Stimulated activated CD4-positive, alpha-beta T cell treated with anti-CD3 and anti-CD28 coated beads, Interleukin-4, amount 100 ng/mL, for 24 hours (primary cell): ENCODE results near the gene VASP.
"Not testable (repeated sequence)": the region's sequence is repeated elsewhere in the genome, so short reads cannot be mapped to it uniquely, and the experiment has no call there.

Source experiments
- DNase-seq: peaks from one replicate; pipeline ENCODE4 v3.0.0-alpha.2; 2020

VASP gene

DNA sequence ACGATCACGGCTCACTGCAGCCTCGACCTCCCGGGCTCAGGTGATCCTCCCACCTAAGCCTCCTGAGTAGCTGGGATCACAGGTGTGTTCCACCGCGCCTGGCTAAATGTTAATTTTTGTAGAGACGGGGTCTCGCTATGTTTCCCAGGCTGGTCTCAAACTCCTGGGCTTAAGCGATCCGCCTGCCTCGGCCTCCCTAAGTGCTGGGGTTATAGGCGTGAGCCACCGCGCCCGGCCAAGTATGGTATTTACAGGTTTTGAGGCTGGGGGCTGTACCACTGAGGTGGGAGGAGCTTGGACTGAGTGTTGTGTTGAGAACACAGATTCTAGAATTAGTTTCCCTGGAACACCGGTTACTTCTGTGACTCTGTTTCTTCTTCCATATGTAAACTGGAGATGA is 9.5 kb upstream of the VASP start:
- no peak for DNase-seq

DNA sequence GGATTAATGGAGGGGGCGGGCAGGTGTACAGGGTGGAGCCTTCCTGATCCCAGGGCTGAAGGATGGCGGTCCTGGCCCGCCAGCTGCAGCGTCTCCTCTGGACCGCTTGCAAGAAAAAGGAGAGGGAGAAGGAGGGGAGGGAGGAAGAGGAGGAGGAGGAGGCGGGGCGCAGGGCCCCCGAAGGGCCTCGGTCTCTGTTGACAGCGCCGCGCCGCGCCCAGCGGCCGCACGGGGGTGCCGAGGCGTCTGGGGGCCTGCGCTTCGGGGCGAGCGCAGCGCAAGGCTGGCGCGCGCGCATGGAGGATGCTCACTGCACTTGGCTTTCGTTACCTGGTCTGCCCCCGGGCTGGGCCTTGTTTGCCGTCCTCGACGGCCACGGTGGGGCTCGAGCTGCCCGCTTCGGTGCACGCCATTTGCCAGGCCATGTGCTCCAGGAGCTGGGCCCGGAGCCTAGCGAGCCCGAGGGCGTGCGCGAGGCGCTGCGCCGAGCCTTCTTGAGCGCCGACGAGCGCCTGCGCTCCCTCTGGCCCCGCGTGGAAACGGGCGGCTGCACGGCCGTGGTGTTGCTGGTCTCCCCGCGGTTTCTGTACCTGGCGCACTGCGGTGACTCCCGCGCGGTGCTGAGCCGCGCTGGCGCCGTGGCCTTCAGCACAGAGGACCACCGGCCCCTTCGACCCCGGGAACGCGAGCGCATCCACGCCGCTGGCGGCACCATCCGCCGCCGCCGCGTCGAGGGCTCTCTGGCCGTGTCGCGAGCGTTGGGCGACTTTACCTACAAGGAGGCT is 8.7 kb upstream of the VASP start, which contains the start of gene PPM1N:
TSS of gene PPM1N (plus strand) at position 33 of the 785 bp plus-strand sequence. CDS start at position 63, 30 bp downstream.
- DNase-seq, result peak; percentile 55

DNA sequence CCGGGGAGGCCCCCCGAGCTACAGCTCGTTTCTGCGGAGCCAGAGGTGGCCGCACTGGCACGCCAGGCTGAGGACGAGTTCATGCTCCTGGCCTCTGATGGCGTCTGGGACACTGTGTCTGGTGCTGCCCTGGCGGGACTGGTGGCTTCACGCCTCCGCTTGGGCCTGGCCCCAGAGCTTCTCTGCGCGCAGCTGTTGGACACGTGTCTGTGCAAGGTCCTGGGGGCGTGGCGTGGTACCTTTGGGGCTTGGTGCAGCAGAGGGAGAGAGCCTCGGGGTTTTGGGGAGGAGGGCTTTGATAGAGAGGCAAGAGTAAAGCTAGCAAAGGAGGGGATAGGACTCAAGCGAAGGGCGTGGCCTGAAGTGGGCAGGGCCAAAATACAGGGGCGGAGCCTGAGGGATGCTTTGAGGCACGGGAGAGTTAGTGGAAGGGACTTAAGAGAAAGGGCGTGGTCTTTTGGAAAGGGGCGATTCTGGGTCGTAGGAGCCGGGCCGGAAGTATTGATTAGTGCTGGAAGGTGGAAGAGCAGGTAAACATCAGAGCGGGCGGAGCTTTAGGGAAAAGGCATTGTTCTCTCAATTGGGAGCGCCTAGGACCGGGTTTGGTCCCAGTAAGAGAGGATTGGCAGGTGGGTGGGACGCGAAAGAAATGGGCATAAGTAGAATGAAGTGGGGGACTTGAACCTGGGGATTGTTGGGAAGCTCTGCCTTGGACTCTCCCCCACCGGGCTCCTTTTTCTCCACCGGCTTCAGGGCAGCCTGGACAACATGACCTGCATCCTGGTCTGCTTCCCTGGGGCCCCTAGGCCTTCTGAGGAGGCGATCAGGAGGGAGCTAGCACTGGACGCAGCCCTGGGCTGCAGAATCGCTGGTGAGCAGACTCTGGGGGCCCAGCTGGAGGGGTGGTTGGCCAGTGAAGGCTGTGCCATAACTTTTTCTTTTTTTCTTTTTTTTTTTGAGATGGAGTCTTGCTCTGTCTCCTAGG is 7.8 kb upstream of the VASP start:
- DNase-seq, result peak; percentile 61

DNA sequence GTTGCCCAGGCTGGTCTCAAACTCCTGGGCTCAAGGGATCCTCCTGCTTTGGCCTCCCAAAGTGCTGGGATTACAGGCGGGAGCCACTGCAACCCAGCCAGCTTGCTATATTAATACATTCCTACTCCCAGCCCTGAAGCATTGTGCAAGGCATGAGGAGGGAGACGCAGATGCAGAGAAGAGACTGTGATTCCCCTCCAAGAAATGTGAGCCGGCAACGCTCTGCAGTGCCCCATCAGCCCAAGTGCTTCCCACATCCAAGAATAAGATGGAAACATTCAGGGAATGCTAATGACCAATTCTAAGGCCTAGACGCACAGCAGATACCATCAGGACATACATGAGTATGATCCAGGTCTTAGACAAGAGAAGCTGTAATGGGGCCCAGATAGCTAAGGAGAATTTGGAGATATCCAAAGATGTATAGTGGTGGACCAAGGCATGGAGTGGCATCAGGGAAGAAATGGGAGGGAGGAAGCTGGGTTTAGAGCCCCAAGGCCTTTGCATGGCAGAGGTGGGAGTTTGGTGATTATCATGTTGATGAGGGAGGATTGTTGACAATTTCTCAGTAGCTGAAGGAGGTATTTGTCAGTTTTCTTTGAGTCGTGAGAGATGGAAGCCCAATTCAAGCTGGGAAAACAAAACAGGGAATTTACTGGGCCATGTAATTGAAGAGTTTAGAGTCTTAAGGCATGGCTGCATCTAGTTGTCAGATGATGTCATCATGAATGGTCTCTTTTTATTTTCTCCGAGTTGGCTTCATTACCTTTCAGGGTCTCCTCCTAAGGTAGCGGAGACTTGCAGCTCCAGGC is 6.2 kb upstream of the VASP start:
- DNase-seq, result no peak

DNA sequence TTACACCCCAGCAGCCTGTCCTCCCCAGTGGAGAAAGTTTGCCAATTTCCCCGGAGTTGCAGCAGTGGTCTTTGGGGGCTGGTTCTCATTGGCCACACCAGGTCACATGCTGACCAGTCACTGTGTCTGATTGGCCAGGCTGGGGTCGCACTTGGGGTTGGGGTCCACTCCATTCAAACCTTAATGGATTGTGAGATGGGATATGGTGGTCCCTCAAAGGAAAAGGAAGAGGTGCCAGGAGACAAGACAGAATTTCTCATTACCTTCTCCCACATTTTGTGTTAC is 5.6 kb upstream of the VASP start:
- DNase-seq, result no peak

DNA sequence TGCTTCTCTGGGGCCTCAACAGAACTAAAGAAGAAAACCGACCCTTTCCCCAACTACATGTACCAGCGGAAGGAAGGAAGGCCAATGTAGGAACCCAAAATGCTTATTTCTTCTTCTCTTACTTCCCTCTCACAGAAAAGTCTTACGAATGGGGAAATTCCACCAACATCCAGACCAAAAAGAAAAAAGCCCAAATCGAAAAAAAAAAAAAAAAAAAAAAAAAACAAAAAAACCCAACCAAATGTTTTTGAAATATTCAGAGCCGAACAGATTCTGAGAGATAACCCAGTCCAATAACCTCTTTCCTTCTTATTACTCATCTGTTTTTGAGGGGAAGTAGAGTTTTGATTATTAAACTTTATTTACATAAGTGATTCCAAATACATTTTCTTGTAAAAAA is 5.2 kb upstream of the VASP start:
- DNase-seq, result no peak

DNA sequence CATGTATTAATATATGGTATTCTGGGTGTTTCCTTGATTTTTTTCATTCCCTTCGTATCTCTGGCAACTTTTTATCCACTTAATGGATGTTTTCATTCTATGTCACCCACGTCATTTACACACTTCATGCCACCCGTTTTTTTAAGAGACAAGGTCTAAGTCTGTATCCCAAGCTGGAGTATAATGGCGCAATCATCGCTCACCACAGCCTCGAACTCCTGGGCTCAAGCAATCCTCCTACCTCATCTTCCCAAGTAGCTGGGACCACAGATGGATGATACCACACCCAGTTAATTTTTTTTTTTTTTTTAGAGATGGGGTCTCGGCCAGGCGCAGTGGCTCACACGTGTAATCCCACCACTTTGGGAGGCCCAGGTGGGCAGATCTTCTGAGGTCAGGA is 3.4 kb upstream of the VASP start:
- DNase-seq, result no peak

DNA sequence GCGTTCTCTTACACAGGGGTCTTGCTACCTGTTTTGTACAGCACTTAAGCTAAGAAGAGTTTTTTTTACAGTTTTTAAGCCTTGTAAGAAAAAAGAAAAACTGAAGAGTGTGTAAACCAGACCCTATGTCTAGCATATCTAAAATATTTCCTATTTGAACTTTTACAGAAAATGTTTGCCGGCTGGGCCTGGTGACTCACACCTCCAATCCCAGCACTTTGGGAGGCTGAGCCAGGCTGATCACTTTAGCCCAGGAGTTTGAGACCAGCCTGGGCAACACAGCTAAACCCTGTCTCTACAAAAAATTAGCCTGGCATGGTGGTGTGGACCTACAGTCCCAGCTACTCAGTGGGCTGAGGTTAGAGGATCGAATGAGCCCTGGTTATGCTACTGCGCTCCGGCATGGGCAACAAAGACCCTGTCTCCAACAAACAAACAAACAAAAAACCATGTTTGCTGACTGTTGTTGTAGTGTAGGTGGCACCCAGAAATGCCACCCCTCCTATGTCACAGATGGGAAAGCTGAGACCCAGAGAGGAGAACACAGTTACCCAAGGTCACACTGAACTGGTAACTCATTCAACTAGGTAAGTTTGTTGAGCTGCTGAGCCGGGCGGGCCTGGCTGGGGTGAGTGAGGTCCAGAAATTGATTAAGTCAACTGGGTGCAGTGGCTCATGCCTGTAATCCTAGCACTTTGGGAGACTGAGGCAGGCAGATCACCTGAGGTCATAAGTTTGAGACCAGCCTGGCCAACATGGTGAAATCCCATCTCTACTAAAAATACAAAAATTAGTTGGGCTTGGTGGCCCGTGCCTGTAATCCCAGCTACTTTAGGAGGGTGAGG is 1.9 kb upstream of the VASP start:
- DNase-seq, result no peak

DNA sequence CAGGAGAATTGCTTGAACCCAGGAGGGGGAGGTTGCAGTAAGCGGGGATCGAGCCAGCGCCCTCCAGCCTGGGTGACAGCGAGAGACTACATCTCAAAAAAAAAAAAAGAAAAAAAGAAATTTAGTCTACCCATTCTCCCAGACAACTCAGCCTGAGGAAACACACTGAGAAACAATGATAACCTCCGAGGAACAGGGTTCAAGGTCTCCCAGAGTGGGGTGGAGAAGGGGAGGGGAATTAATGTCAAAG is 1.4 kb upstream of the VASP start:
- DNase-seq, result no peak

DNA sequence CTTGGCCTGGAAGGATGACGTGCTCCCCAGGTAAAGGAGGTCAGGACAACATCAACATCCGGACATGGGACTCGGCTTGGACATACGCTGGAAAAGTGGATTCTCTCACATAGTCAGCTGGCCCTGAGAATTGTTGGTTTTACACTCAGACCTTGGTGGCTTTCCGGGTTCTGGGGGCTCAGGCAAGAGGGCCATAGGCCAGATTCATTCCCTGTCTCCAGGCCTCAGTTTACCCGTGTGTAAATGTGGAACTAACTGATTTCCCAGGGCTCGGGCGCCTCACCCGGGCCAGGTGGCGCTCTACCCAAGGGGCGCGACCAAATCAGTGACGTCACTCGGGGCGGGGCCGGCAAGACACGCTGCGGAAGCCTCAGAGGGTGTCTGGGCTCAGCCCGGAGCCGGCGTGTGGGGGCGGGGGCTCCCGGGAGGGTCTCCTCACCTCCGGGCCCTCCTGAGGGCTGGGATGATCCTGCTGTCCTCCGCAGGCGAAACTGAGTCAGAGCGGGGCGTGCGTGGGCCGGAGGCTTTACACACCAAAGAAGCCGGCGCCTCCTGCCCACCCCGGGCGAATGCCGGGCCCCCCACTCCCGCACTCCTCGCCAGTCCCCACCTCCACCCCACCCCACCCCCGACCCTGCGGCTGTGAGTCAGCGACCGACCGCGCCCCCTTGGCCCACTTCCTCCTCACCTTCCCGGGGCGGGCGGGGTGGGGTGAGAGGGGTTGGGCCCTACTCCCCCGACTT is 862 bp upstream of the VASP start:
- peak; percentile 99 for DNase-seq

DNA sequence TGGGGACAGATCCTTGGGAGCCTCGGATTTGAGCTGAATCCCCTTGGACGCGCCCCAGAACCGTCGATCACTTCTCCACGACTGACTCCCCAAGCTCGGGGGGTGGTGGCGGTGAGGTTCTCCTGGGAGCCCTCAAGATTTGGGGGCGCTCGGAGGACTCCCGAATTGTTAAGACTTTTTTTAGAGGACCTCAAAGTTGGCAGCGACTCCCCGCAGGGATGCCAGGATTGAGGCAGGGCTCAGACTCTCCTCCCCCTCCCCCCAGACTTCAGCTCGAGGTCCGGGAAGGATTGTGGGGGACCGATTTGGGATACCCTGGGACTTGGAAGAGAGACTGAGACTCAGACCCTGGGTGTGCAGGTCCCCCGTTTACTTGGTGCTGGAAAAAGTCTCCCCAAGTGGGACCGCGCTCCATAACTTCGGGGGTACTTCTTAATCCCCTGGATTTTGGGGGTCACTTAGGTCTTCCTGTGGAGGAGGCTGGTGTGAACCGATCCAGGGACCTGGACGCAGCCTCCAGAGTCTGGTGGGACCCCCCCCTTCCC is 665 bp downstream of the VASP start:
- no peak for DNase-seq

DNA sequence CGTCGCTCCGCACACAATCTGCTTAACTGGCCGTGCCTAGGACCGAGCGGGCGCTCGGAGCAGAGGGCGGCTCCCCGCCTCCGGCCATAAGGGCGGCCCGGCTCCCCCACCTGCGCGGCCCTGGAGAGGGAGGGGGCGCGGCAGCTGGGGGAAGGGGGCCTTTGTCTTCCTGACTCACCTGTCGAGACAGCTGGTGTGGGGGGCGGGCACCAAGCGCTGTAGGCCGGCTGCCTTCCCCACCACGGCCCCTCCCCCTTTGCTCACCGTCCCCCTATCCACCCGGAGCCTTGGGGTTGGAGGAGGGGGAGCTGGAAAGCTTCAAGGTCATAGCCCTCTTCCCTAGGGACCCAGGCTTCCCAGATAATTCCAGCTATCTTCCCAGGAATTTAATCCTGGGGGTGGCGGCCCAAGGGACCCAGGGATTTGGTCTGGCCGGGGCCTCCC is 1.2 kb downstream of the VASP start:
- DNase-seq, result peak; percentile 45

DNA sequence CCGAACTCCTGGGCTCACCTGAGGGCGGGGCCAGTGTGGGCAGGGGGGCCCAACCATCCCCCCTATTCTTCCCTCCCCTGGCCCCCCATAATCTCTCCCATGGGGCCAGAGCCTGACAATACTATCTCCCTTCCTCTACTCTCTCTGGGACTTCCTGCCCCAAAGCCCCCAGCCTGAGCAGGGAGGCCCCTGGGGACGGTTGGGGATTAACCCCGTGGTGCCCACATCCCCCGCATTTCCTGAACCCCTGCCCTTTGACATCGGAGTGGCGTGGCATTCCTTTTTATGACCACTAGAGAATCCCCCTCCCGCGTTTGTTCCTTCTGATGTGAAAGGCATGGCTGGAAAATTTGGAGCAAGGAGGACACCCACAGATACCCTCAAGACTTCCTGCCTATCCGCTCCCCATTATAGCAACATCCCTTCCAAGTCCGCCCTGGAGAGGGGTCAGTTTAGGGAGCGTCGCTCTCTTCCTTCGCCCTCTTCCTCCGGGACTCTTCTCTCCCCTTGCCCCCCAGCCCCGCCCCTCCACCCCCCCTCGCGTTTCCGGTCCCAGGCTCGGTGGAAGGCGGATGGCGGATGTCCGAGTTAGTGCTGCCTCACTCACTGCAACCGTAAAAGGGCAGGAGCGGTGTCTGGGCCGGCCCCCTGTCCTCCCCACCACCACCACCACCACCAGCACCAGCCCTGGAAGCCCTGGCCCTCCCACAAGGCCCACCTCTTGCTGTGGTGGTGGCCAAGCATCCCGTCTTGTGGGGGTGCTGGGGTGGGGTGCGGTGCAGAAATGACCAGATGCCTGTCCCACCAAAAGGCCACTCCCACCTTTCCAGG is 1.8 kb downstream of the VASP start:
- DNase-seq, result peak; percentile 33

DNA sequence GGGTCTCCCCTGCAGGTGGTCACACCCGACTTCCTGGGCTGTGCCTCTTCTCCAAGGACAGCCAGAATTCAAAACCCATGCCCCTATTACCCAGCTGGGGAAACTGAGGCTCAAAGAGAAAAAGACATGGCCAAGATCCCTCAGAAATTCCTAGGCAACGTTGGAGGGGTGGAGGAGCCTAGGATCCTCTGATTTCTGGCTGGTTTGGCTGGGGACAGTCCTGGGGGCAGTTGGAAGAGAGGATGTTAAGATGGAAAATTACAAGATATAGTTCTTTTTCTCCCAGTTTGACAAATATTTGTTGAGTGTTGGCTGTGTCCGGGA is 2.4 kb downstream of the VASP start:
- no peak for DNase-seq

DNA sequence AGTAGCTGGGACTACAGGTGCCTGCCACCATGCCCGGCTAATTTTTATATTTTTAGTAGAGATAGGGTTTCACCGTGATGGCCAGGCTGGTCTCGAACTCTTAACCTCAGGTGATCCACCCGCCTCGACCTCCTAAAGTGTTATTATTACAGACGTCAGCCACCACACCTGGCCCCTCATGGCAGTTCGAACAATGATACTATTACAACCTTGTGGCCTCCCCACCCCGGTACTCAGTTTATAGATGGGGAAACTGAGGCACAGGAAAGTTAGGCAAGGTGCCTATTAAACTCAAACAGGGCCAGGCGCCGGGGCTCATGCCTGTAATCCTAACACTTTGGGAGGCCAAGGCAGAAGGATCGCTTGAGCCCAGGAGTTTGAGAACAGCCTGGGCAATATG is 3.1 kb downstream of the VASP start:
- DNase-seq, result not testable (repeated sequence)

DNA sequence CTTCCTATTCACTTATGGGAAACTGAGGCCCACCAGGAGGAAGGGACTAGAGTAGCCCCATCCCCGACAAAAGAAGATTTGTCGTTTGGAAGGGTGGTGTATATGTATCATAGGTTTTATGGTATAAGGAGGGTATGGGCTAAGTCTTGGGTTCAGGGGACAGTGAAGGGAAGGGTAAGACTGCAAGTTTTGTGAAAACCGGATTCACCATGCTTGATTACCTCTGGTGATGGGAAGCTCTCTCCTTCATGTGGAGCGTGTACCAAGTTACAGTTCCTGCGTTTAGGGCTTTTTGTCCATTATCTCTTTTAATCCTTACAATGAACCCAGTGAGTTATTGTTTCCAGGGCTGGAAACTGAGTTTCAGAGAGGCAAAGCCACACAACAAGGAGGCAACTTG is 3.8 kb downstream of the VASP start:
- no peak for DNase-seq

DNA sequence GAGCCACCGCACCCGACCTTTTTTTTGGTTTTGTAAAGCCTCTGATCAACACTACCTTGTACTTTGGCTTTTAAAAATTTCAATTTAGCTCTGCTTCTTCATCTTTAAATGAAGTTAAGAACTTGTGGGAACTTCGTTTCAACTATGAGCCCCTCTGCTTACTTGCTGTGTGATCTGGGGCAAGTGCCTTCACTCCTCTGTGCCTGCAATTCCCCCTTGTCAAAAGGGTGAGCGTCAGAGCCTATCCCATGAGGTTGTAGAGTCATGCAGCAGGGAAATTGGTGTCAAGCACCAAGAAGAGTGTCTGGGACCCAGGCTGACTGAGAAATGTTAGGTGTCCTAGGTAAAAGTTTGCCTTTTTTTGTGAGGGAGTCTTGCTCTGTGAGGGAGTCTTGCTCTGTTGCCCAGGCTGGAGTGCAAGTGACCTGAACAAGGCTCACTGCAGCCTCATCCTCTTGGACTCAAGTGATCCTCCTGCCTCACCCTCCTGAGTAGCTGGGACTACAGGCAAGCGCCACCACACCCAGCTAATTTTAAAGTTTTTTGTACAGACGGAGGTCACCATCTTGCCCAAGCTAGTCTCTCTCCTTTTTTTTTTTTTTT is 5.7 kb downstream of the VASP start:
- DNase-seq, result no peak

DNA sequence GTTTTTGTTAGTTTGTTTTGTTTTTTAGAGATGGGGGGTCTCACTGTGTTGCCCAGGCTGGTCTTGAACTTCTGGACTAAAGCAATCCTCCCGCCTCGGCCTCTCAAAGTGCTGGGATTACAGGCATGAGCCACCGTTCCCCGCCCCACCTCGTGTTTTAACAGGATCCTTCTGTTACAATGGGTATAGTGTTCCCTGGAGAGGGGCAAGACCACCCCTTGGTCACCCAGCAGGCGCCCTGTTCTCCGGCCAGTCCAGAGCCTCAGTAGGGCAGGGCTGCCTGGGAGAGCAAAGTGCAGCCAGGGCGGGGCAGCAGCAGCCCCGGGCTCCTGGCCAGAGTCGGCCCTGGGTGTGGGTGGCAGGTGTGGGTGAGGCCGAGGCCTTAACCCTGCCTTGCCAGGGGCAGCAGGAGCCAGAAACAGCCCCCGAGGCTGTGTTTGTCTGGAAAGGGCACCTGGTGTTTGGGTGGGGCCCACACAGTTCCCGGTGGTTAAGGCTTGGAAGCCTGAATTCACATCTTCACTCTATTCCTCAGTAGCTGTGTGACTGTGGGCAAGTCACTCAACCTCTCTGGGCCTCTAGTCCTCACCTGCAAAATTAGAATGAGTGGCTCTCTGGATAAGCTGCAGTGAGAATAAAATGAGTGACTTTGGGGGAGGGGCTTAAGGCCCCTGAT is 7.2 kb downstream of the VASP start:
- DNase-seq, result no peak

DNA sequence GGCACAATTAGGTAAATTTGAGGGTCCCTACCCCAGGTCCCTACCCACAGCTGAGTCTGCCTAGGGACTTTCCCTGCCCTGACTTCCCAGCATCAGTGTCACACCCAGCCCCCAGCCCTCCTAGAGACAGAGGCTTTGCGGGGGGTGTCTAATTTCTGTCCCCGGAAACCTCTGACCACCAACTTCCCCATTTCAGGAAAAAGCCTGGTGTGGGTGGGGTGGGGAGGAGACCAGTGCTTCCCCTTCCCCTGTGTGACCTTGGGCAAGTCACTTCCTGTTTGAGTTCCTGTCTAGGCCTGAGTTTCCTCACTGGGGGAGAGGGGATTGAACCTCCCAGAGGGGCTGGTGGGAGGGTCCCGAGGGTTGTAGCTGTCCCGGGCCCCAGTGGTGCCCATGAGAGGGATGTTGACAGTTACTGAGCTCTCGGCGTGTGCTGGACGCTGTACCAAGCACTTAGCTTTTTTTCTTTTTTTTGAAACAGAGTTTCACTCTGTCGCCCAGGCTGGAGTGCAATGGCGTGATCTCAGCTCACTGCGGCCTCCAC is 7.9 kb downstream of the VASP start:
- peak; percentile 26 for DNase-seq
